Osteoblast (primary cell): ENCODE measurements around the gene KBTBD4. TPM values are rescaled to one million over a fixed set of nuclear protein-coding genes. Genes with fewer than 3 reads are reported as not detected.
A peak's percentile ranks its signal among the peaks of the same experiment; 100 is the strongest.
"Not testable (repeated sequence)": the region's sequence is repeated elsewhere in the genome, so short reads cannot be mapped to it uniquely, and the experiment has no call there.

Experiments used
- DNase-seq: peaks from one replicate; pipeline ENCODE4 v3.0.0; 2011; ENCODE audit warnings: low spot score, mixed read lengths; ENCODE audit not compliant: insufficient read length; ENCODE audit errors: missing footprints
- H2AFZ ChIP-seq: 2 replicates; pipeline ENCODE4 v1.6.0; 2011; ENCODE audit warnings: mild to moderate bottlenecking, low read length
- H3K27ac ChIP-seq: 2 replicates; pipeline ENCODE4 v1.5.1; 2011; ENCODE audit warnings: mild to moderate bottlenecking, low read depth, low read length, moderate library complexity
- H3K27me3 ChIP-seq: 2 replicates; pipeline ENCODE4 v1.6.0; 2012; ENCODE audit warnings: mild to moderate bottlenecking, control low read depth, inconsistent platforms, low read length, moderate library complexity; ENCODE audit not compliant: insufficient read depth
- H3K36me3 ChIP-seq: 2 replicates; pipeline ENCODE4 v1.5.1; 2011; ENCODE audit warnings: mild to moderate bottlenecking, low read length, control low read depth, moderate library complexity; ENCODE audit not compliant: insufficient read depth
- H3K4me1 ChIP-seq: 2 replicates; pipeline ENCODE4 v1.5.1; 2011; ENCODE audit warnings: mild to moderate bottlenecking, low read length, control low read depth, moderate library complexity; ENCODE audit not compliant: insufficient read depth
- H3K4me2 ChIP-seq: 2 replicates; pipeline ENCODE4 v1.6.0; 2011; ENCODE audit warnings: mild to moderate bottlenecking, low read length; ENCODE audit not compliant: insufficient read depth
- H3K4me3 ChIP-seq: fragments of 200-600 bp; sonication (generic); 3 replicates; pipeline ENCODE4 v1.5.1; 2012; ENCODE audit warnings: mild to moderate bottlenecking, low read length, inconsistent platforms; ENCODE audit not compliant: insufficient read depth
- H3K79me2 ChIP-seq: 2 replicates; pipeline ENCODE4 v1.6.0; 2012; ENCODE audit warnings: mild to moderate bottlenecking, low read length, control low read depth, inconsistent platforms; ENCODE audit not compliant: insufficient read depth
- H3K9me3 ChIP-seq: 2 replicates; pipeline ENCODE4 v1.5.1; 2011; ENCODE audit warnings: low read depth, low read length, control low read depth
- H4K20me1 ChIP-seq: 2 replicates; pipeline ENCODE4 v1.6.0; 2012; ENCODE audit warnings: mild to moderate bottlenecking, low read length, control low read depth; ENCODE audit not compliant: insufficient read depth
- CTCF ChIP-seq: IDR thresholded peaks from 2 replicates; pipeline ENCODE4 v1.5.1; 2011; ENCODE audit warnings: mild to moderate bottlenecking, low read depth, low read length, moderate library complexity; ENCODE audit errors: extremely low read depth
- total RNA-seq: library from RNA; depleted of rRNA; stranded (reverse); fragments of >200 nt; gene quantifications from 2 replicates; pipeline ENCODE4 v1.2.3, GENCODE V29; 2012

The KBTBD4 gene
- total RNA-seq, 1 donor: 26.8 TPM

GRCh38 chr11:47531666-47532065 lies 47.1 kb downstream of the KBTBD4 start:
- H3K27ac ChIP-seq: peak overlapping the region; percentile 77
- H3K4me1 ChIP-seq: peaks cover 32% of the 10 kb centered on the region
- no peak for DNase-seq
- no peak for TF ChIP-seq CTCF
- no peaks in the 10 kb centered on the region for H3K27me3 ChIP-seq
- peaks cover 4% of the 10 kb centered on the region for H3K36me3 ChIP-seq
- peaks cover 48% of the 10 kb centered on the region for H4K20me1 ChIP-seq
- H3K4me2 ChIP-seq: no peak overlapping the region
- H2AFZ ChIP-seq: no peak overlapping the region
- H3K9me3 ChIP-seq: no peaks in the 10 kb centered on the region
- H3K79me2 ChIP-seq: peaks cover 98% of the 10 kb centered on the region
- no peak overlapping the region for H3K4me3 ChIP-seq

DNA sequence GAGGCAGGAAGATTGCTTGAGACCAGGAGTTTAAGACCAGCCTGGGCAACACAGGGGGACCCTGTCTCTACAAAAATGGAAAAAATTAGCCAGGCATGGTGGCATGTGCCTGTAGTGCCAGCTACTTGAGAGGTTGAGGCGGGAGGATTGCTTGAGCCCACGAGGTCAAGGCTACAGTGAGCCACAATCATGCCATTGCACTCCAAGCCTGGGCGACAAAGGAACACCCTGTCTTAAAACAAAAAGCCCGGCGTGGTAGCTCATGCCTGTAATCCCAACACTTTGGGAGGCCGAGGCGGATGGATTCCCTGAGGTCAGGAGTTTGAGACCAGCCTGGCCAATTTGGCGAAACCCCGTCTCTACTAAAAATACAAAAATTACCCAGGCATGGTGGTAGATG lies 48.0 kb downstream of the KBTBD4 start:
- peak overlapping the region; percentile 28 for H3K27ac ChIP-seq
- H3K79me2 ChIP-seq: peaks cover 98% of the 10 kb centered on the region
- H4K20me1 ChIP-seq: peaks cover 52% of the 10 kb centered on the region
- peaks cover 32% of the 10 kb centered on the region for H3K4me1 ChIP-seq
- not testable (repeated sequence) for H3K9me3 ChIP-seq, H3K4me2 ChIP-seq, H3K27me3 ChIP-seq, H3K36me3 ChIP-seq, DNase-seq, H2AFZ ChIP-seq, H3K4me3 ChIP-seq

DNA sequence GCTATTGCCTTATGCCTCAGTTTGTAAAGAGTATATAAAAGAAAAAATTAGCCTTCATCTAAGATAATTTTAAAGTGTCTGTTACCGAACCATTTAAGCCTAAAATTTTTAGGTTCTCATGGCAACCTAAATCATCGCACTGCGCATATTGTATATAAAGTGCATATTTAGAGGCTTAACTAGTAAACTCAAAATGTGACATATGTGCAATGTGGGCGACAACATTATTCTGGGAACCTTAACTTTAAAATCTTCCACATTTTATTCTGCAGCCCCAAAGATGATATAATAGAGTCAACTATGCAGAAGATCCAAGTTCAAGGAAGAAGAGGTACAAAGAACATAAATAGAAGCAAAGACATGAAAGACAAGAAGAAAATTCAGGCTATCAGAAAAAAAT lies 48.8 kb downstream of the KBTBD4 start:
- no peak for TF ChIP-seq CTCF
- peaks cover 38% of the 10 kb centered on the region for H3K4me1 ChIP-seq
- H4K20me1 ChIP-seq: peaks cover 58% of the 10 kb centered on the region
- no peak overlapping the region for H3K4me3 ChIP-seq
- peaks cover 98% of the 10 kb centered on the region for H3K79me2 ChIP-seq
- no peak overlapping the region for H2AFZ ChIP-seq
- peaks cover 3% of the 10 kb centered on the region for H3K36me3 ChIP-seq
- no peak overlapping the region for H3K27ac ChIP-seq
- H3K27me3 ChIP-seq: no peaks in the 10 kb centered on the region
- DNase-seq: no peak
- no peaks in the 10 kb centered on the region for H3K9me3 ChIP-seq
- no peak overlapping the region for H3K4me2 ChIP-seq

GRCh38 chr11:47527186-47527585 lies 51.6 kb downstream of the KBTBD4 start:
- H4K20me1 ChIP-seq: peaks cover 48% of the 10 kb centered on the region
- no peaks in the 10 kb centered on the region for H3K27me3 ChIP-seq
- peaks cover 99% of the 10 kb centered on the region for H3K79me2 ChIP-seq
- no peak for DNase-seq
- H3K9me3 ChIP-seq: no peaks in the 10 kb centered on the region
- H3K36me3 ChIP-seq: peaks cover 3% of the 10 kb centered on the region
- H3K4me3 ChIP-seq: no peak overlapping the region
- H2AFZ ChIP-seq: no peak overlapping the region
- TF ChIP-seq CTCF: no peak
- no peak overlapping the region for H3K27ac ChIP-seq
- H3K4me2 ChIP-seq: no peak overlapping the region
- peaks cover 35% of the 10 kb centered on the region for H3K4me1 ChIP-seq

DNA sequence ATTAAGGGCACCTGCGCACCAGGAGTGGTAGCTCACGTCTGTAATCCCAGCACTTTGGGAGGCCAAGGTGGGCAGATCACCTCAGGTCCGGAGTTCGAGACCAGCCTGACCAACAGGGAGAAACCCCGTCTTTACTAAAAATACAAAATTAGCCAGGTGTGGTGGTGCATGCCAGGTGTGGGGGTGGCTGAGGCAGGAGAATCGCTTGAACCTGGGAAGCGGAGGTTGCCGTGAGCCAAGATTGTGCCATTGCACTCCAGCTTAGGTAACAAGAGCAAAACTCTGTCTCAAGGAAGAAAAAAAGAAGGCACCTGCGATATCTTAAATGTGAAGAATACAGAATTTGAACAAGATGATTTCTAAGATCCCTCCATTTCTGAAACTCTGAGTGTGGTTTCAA lies 52.7 kb downstream of the KBTBD4 start:
- H3K9me3 ChIP-seq, H2AFZ ChIP-seq, H3K36me3 ChIP-seq, DNase-seq, H3K4me2 ChIP-seq, H3K4me3 ChIP-seq, H3K27me3 ChIP-seq: not testable (repeated sequence)
- Histone ChIP-seq H4K20me1 (peaks cover 51% of the 10 kb centered on the region), H3K4me1 (peaks cover 30% of the 10 kb centered on the region), H3K79me2 (peaks cover 99% of the 10 kb centered on the region), H3K27ac (peak overlapping the region; percentile 80)
